Activated B cell treated with CpG ODN at 0.5 μM for 24 hours (primary cell): ENCODE measurements around the gene EIF2B4. TPM values are rescaled to one million over a fixed set of nuclear protein-coding genes. Genes with fewer than 3 reads are reported as not detected.
"Not testable (repeated sequence)": the region's sequence is repeated elsewhere in the genome, so short reads cannot be mapped to it uniquely, and the experiment has no call there.

Source experiments
- ATAC-seq: fragments of 200-7000 bp; cut with Tn5 transposase; one replicate; pipeline ENCODE4 v1.10.0; 2021; ENCODE audit warnings: low read depth, mild to moderate bottlenecking, moderate library complexity
- CTCF ChIA-PET: fragments of 350-600 bp; sonication (Branson Sonifier 250); formaldehyde crosslinking; loops from one replicate; lab custom pipeline; 2021; ENCODE audit warnings: antibody characterized with exemption; lab: Charles Lee
- POLR2A ChIA-PET: fragments of 350-600 bp; sonication (Branson Sonifier 250); formaldehyde crosslinking; loops from one replicate; lab custom pipeline; 2021; ENCODE audit warnings: antibody characterized with exemption; lab: Charles Lee
- DNase-seq: peaks from one replicate; pipeline ENCODE4 v3.0.0; 2022
- H3K27ac Mint-ChIP-seq: one replicate; pipeline ENCODE4 v1.8.0; 2020; ENCODE audit warnings: mixed read lengths
- H3K27me3 Mint-ChIP-seq: one replicate; pipeline ENCODE4 v1.8.0; 2021; ENCODE audit warnings: mixed read lengths
- H3K36me3 Mint-ChIP-seq: one replicate; pipeline ENCODE4 v1.8.0; 2021; ENCODE audit warnings: low read depth, mixed read lengths
- H3K4me1 Mint-ChIP-seq: one replicate; pipeline ENCODE4 v1.8.0; 2021; ENCODE audit warnings: mixed read lengths
- H3K4me3 Mint-ChIP-seq: one replicate; pipeline ENCODE4 v1.8.0; 2020; ENCODE audit warnings: mild to moderate bottlenecking, mixed read lengths
- H3K9me3 Mint-ChIP-seq: one replicate; pipeline ENCODE4 v1.8.0; 2020; ENCODE audit warnings: mixed read lengths
- CTCF ChIP-seq: fragments of 200-600 bp; IDR thresholded peaks from one replicate; pipeline ENCODE4 v1.8.0; 2022; ENCODE audit warnings: antibody characterized with exemption, mild to moderate bottlenecking
- intact Hi-C: fragments of 100-400 bp; cut with micrococcal nuclease; formaldehyde crosslinking; loops from one replicate; pipeline ENCODE4 v1.15.1; 2024
- total RNA-seq: library from RNA; stranded (reverse); gene quantifications from 2 replicates; pipeline ENCODE4 v1.2.3, GENCODE V29; 2022

Gene EIF2B4
- total RNA-seq, 1 donor from 2014 or later: 49.9 TPM

- ATAC-seq (no peak), DNase-seq (no peak)
- ChIA-PET POLR2A (interaction anchor here (0.7 kb wide), 1 partner anchor 16 kb away, joined by 3 read pairs; no protein-coding TSS in a partner anchor), CTCF (interaction anchor here (0.8 kb wide), 1 partner anchor 13 kb away, joined by 3 read pairs; no protein-coding TSS in a partner anchor)
- H3K4me1 Mint-ChIP-seq: peaks cover 64% of the 10 kb centered on the region
- no peaks in the 10 kb centered on the region for H3K9me3 Mint-ChIP-seq
- no peaks in the 10 kb centered on the region for H3K27me3 Mint-ChIP-seq
- TF ChIP-seq CTCF: no peak
- intact Hi-C loops: no loop called here
- H3K4me3 Mint-ChIP-seq: no peak overlapping the region
- H3K27ac Mint-ChIP-seq: no peak overlapping the region
- H3K36me3 Mint-ChIP-seq: peaks cover 27% of the 10 kb centered on the region
Measured at GRCh38 chr2:27354597-27354927, 15.6 kb downstream of the EIF2B4 start.

DNA sequence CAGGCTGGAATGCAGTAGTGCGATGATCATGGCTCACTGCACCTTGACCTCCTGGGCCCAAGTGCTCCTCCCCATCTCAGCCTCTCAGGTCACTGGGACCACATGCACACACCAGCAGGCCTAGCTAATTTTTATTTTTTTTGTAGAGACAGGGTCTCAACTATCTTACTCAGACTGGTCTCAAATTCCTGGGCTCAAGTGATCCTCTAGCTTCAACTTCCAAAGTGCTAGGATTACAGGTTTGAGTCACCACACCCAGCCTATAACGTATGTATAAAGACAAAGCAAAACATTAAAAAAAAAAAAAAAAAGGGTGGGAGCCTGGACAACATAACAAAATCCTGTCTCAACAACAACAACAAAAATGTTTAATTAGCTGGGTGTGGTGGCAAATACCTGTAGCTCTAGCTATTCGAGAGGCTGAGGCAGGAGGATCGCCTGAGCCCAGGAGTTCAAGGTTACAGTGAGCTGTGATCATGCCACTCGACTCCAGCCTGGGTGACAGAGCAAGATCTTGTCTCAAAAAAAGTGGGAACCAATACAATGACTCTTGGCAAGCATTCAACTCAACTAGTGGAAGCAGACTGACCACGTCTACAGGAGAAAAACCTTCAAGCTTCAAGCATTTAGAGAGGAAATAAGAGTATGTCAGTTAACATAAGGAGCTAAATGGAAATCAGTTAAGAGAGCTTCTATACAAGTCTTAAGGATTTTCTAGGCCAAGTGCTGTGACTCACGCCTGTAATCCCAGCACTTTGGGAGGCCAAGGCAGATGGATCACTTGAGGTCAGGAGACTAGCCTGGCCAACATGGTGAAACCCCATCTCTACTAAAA is 16.2 kb downstream of the EIF2B4 start:
- ChIA-PET CTCF (interaction anchor here (0.8 kb wide), 1 partner anchor 14 kb away, joined by 3 read pairs; no protein-coding TSS in a partner anchor), POLR2A (interaction anchor here (0.7 kb wide), 1 partner anchor 17 kb away, joined by 3 read pairs; no protein-coding TSS in a partner anchor)
- Mint-ChIP-seq H3K36me3 (peaks cover 29% of the 10 kb centered on the region), H3K4me1 (peaks cover 64% of the 10 kb centered on the region), H3K27me3 (no peaks in the 10 kb centered on the region), H3K27ac (no peak overlapping the region), H3K4me3 (peak overlapping the region; percentile 15), H3K9me3 (no peaks in the 10 kb centered on the region)
- ATAC-seq (no peak), DNase-seq (no peak)
- intact Hi-C loops: no loop called here
- no peak for TF ChIP-seq CTCF

DNA sequence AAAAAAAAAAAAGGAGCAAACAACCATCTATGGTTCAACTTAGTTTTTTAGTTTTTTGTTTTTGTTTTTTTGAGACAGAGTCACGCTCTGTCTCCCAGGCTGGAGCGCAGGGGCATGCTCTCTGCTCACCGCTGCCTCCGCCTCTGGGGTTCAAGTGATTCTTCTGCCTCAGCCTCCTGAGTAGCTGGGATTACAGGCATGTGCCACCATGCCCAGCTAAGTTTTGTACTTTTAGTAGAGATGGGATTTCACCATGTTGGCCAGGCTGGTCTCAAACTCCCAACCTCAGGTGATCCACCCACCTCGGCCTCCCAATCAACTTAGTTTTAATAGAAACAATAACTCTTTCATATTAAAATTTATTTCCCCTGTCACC is 16.8 kb downstream of the EIF2B4 start:
- CTCF ChIA-PET, intact Hi-C loops, H3K4me3 Mint-ChIP-seq, DNase-seq, H3K27ac Mint-ChIP-seq, ATAC-seq, H3K9me3 Mint-ChIP-seq, H3K27me3 Mint-ChIP-seq: not testable (repeated sequence)
- POLR2A ChIA-PET: interaction anchor here (0.7 to 1.2 kb wide), 2 partner anchors 16 to 356 kb away, joined by 3 to 4 read pairs; no protein-coding TSS in a partner anchor
- Mint-ChIP-seq H3K36me3 (peaks cover 29% of the 10 kb centered on the region), H3K4me1 (peaks cover 61% of the 10 kb centered on the region)

GRCh38 chr2:27351802-27352598 is 18.1 kb downstream of the EIF2B4 start:
- Mint-ChIP-seq H3K27me3 (no peaks in the 10 kb centered on the region), H3K9me3 (no peaks in the 10 kb centered on the region), H3K4me3 (no peak overlapping the region), H3K4me1 (peaks cover 58% of the 10 kb centered on the region), H3K36me3 (peaks cover 37% of the 10 kb centered on the region), H3K27ac (no peak overlapping the region)
- intact Hi-C loops: no loop called here
- DNase-seq: no peak
- no peak for ATAC-seq
- ChIA-PET POLR2A (interaction anchor here (1.2 kb wide), 1 partner anchor 17 kb away, joined by 3 read pairs; no protein-coding TSS in a partner anchor), CTCF (no interaction called here)
- no peak for TF ChIP-seq CTCF

- H3K4me1 Mint-ChIP-seq: peaks cover 48% of the 10 kb centered on the region
- DNase-seq: no peak
- H3K4me3 Mint-ChIP-seq: no peak overlapping the region
- CTCF ChIA-PET: no interaction called here
- H3K27ac Mint-ChIP-seq: no peak overlapping the region
- peaks cover 29% of the 10 kb centered on the region for H3K36me3 Mint-ChIP-seq
- no peaks in the 10 kb centered on the region for H3K27me3 Mint-ChIP-seq
- POLR2A ChIA-PET: no interaction called here
- TF ChIP-seq CTCF: no peak
- intact Hi-C loops: no loop called here
- no peaks in the 10 kb centered on the region for H3K9me3 Mint-ChIP-seq
- ATAC-seq: no peak
Measured at GRCh38 chr2:27350106-27350693, 19.9 kb downstream of the EIF2B4 start.
